ENCODE measurements around the gene PNMT.

Gene PNMT

GRCh38 chr17:39688475-39688835 is 20.2 kb downstream of the PNMT start:
- TF ChIP-seq ZFX (IDR thresholded peaks at IDR 0.05; ENCODE audit: borderline replicate concordance), result no peak
- TF ChIP-seq CTCF (IDR thresholded peaks at IDR 0.05), result no peak
- H3K27ac ChIP-seq, result peak overlapping the region; percentile 96

- no peak for TF ChIP-seq ZFX (IDR thresholded peaks at IDR 0.05; ENCODE audit: borderline replicate concordance)
- TF ChIP-seq CTCF (IDR thresholded peaks at IDR 0.05), result no peak
- H3K27ac ChIP-seq, result peak overlapping the region; percentile 96
Observed at GRCh38 chr17:39688945-39689344, 20.7 kb downstream of the PNMT start.

GRCh38 chr17:39694593-39694992 is 26.3 kb downstream of the PNMT start:
- no peak overlapping the region for H3K27ac ChIP-seq
- TF ChIP-seq CTCF (IDR thresholded peaks at IDR 0.05) (no peak), ZFX (IDR thresholded peaks at IDR 0.05; ENCODE audit: borderline replicate concordance) (no peak)

- no peak overlapping the region for H3K27ac ChIP-seq
- no peak for TF ChIP-seq CTCF (IDR thresholded peaks at IDR 0.05)
Observed at GRCh38 chr17:39695089-39695474, 26.8 kb downstream of the PNMT start.

GRCh38 chr17:39696731-39697130 is 28.5 kb downstream of the PNMT start:
- TF ChIP-seq CTCF (IDR thresholded peaks at IDR 0.05) (no peak), ZFX (IDR thresholded peaks at IDR 0.05; ENCODE audit: borderline replicate concordance) (no peak)
- H3K27ac ChIP-seq, result no peak overlapping the region

- no peak overlapping the region for H3K27ac ChIP-seq
- TF ChIP-seq CTCF (IDR thresholded peaks at IDR 0.05) (no peak), ZFX (IDR thresholded peaks at IDR 0.05; ENCODE audit: borderline replicate concordance) (no peak)
Observed at GRCh38 chr17:39697961-39698360, 29.7 kb downstream of the PNMT start.

- H3K27ac ChIP-seq, result peak overlapping the region; percentile 90
Observed at GRCh38 chr17:39699157-39699817, 31.0 kb downstream of the PNMT start.

- peak within 1 kb of the TSS; percentile 90 for H3K27ac ChIP-seq
- no peak for TF ChIP-seq CTCF (IDR thresholded peaks at IDR 0.05)
- TF ChIP-seq ZFX (IDR thresholded peaks at IDR 0.05; ENCODE audit: borderline replicate concordance), result no peak
Observed at GRCh38 chr17:39699818-39700147, 31.5 kb downstream of the PNMT start, which contains the start of gene ERBB2. Gene ERBB2, plus strand, starts transcription at chr17:39700064. Its CDS starts 175 bp downstream, at chr17:39700239.

All from 22Rv1 (cell line).